Upper lobe of left lung (tissue), 6 donors: ENCODE measurements around the gene LIMCH1. TPM values are rescaled to one million over a fixed set of nuclear protein-coding genes. Genes with fewer than 3 reads are reported as not detected.
"Not testable (repeated sequence)": the region's sequence is repeated elsewhere in the genome, so short reads cannot be mapped to it uniquely, and the experiment has no call there.

ENCODE experiments used
- ATAC-seq, 2 donors: fragments of 200-7000 bp; cut with Tn5 transposase; one replicate each; pipeline ENCODE4 v1.9.1; 2022; ENCODE audit warnings: mild to moderate bottlenecking in 2 of 2, moderate library complexity in 2 of 2; ENCODE audit not compliant: low FRiP score in 2 of 2
- DNase-seq, 2 donors: peaks; one replicate each; pipeline ENCODE4 v3.0.0-alpha.2; 2019 to 2020
- H3K27ac ChIP-seq, 4 donors: fragments of 200-600 bp; sonication (generic); one replicate each; pipeline ENCODE4 v1.5.1; 2016 to 2019
- H3K27me3 ChIP-seq, 4 donors: fragments of 200-600 bp; sonication (generic); one replicate each; pipeline ENCODE4 v1.5.1; 2017 to 2019
- H3K36me3 ChIP-seq, 4 donors: fragments of 200-600 bp; sonication (generic); one replicate each; pipeline ENCODE4 v1.5.1; 2016 to 2019
- H3K4me1 ChIP-seq, 4 donors: fragments of 200-600 bp; sonication (generic); one replicate each; pipeline ENCODE4 v1.5.1; 2018 to 2019
- H3K4me3 ChIP-seq, 4 donors: fragments of 200-600 bp; sonication (generic); one replicate each; pipeline ENCODE4 v1.5.1; 2017 to 2019; ENCODE audit warnings: mild to moderate bottlenecking in 2 of 4, moderate library complexity in 1 of 4
- H3K9me3 ChIP-seq, 4 donors: fragments of 200-600 bp; sonication (generic); one replicate each; pipeline ENCODE4 v1.5.1; 2018 to 2019
- CTCF ChIP-seq, 6 experiments: fragments of 450-650 bp in 4 of 6; fragments of 200-600 bp in 2 of 6; sonication (generic) in 2 of 6; IDR thresholded peaks; one replicate each; pipeline ENCODE4 v1.5.1; 2016 to 2019; ENCODE audit warnings: antibody characterized with exemption in 6 of 6
- EP300 ChIP-seq, 4 donors: sonication (generic); formaldehyde crosslinking; IDR thresholded peaks; one replicate each; pipeline ENCODE4 v1.5.1; 2017; ENCODE audit warnings: antibody characterized with exemption in 4 of 4, control low read depth in 2 of 4
- POLR2A ChIP-seq, 4 donors: fragments of 450-650 bp; IDR thresholded peaks; one replicate each; pipeline ENCODE4 v1.5.1; 2016 to 2017; ENCODE audit warnings: antibody characterized with exemption in 4 of 4, mild to moderate bottlenecking in 2 of 4
- POLR2AphosphoS5 ChIP-seq, 2 donors: sonication (generic); formaldehyde crosslinking; IDR thresholded peaks; one replicate each; pipeline ENCODE4 v1.5.1; 2017; ENCODE audit warnings: antibody characterized with exemption in 2 of 2
- WGBS, 2 donors: methylation state at CpG; one replicate each; pipeline ENCODE4 v1.1.5; 2017 to 2018; 5-methylcytosine and 5-hydroxymethylcytosine counted together
- total RNA-seq, 6 donors: library from RNA; depleted of rRNA in 4 of 6; stranded (reverse); fragments of >200 nt in 4 of 6; gene quantifications; one replicate each; pipeline versions ENCODE4 v1.1.0 to v1.2.1, GENCODE V29; 2016 to 2021
- donor health status: DM: no; HTN: no; CAD: no; lungs with moderate emphysema.
- donor health status: DM: no; HTN: yes; CAD: no; lungs with severe emphysema.

Gene LIMCH1
- total RNA-seq, 6 donors from 2014 or later: 231 to 598 (median 331) TPM

DNA sequence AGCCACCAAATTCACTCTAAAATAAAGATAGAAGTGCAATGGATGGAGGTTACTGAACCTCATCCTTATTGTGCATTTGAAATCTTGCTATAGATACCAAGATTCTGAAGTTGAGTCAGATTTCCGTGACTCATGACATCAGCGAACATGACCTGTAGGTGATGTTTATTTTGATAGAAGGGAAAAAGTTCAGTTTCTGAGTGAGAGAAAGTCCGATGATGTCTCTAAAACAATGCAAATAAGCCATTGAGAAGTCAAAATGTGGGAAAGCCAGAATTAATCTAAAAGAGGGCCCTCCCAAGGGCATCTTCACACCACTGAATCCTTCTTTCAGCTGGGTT lies 190.6 kb downstream of the LIMCH1 start:
- no peak for TF ChIP-seq EP300 (IDR thresholded peaks at IDR 0.05)
- TF ChIP-seq POLR2AphosphoS5 (IDR thresholded peaks at IDR 0.05): no peak
- no peak for TF ChIP-seq CTCF (IDR thresholded peaks at IDR 0.05)
- TF ChIP-seq POLR2A (IDR thresholded peaks at IDR 0.05): no peak
- Histone ChIP-seq H3K4me1 (no peaks in the 10 kb centered on the region), H3K9me3 (peaks cover 3 to 13% (median 7%) of the 10 kb centered on the region in 4 donors), H3K27me3 (no peaks in the 10 kb centered on the region), H3K27ac (no peak overlapping the region), H3K36me3 (no peaks in the 10 kb centered on the region), H3K4me3 (no peak overlapping the region)
- 59 to 61% methylated on average over 3 of the region's 3 CpGs for WGBS, 2 donors
- ATAC-seq: no peak
- no peak for DNase-seq

DNA sequence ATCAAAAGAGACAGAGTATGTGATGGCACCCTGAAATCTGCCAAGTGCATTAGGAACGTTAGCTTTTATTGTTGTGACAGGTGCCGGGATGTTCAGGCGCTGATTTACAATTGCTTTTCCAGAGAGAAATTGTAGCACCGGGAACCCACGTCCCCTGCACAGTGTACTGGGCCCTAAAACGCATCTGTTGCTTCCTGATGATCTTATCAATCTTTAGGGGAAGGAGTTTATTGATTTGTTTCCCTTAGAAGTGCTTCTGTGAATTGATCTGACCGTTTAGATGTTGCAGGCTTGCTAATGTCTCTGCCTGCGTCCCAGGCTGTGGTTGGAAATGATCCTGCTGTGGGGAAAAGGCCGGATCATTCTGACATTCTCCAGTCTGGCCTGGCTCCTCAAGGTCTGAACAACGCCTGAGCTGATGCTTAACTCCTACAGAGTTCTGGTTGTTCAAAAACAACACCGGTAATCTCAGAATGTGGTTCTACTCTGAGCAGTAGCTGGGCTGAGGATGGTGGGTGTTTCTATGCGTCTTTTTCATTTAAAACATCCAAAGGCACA lies 193.7 kb downstream of the LIMCH1 start:
- Histone ChIP-seq H3K4me1 (no peaks in the 10 kb centered on the region), H3K4me3 (no peak overlapping the region), H3K27me3 (no peaks in the 10 kb centered on the region), H3K27ac (no peak overlapping the region), H3K9me3 (no peaks in the 10 kb centered on the region), H3K36me3 (no peaks in the 10 kb centered on the region)
- 45 to 51% methylated on average over 11 to 12 of the region's 12 CpGs for WGBS, 2 donors
- DNase-seq (no peak), ATAC-seq (no peak)
- TF ChIP-seq EP300 (IDR thresholded peaks at IDR 0.05) (no peak), CTCF (IDR thresholded peaks at IDR 0.05) (no peak), POLR2A (IDR thresholded peaks at IDR 0.05) (no peak)

GRCh38 chr4:41734371-41734770 lies 196.4 kb downstream of the LIMCH1 start:
- Histone ChIP-seq H3K27ac (no peak overlapping the region), H3K36me3 (no peaks in the 10 kb centered on the region), H3K4me1 (no peaks in the 10 kb centered on the region), H3K9me3 (no peaks in the 10 kb centered on the region), H3K27me3 (no peaks in the 10 kb centered on the region), H3K4me3 (no peak overlapping the region)
- WGBS, 2 donors: 71 to 78% methylated on average over 3 of the region's 3 CpGs
- ATAC-seq (no peak), DNase-seq (no peak)
- TF ChIP-seq POLR2AphosphoS5 (IDR thresholded peaks at IDR 0.05) (no peak), EP300 (IDR thresholded peaks at IDR 0.05) (no peak), POLR2A (IDR thresholded peaks at IDR 0.05) (no peak), CTCF (IDR thresholded peaks at IDR 0.05) (no peak)

DNA sequence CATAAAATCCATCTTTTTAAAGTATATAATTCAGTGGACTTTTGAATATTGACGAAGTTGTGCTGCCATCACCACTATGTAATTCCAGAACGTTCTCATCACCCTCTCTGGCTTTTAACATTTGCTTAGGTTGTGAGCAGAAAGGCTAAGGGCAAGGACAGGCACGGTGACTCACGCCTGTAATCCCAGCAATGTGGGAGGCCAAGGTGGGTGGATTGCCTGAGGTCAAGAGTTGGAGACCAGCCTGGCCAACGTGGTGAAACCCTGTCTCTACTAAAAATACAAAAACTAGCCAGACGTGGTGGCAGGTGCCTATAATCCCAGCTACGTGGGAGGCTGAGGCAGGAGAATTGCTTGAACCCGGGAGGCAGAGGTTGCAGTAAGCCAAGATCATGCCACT lies 199.5 kb downstream of the LIMCH1 start:
- not testable (repeated sequence) for H3K27me3 ChIP-seq, ATAC-seq
- 78 to 84% methylated on average over 8 of the region's 8 CpGs for WGBS, 2 donors

GRCh38 chr4:41741354-41741753 lies 203.4 kb downstream of the LIMCH1 start:
- Histone ChIP-seq H3K4me1 (peaks cover 0 to 13% (median 0%) of the 10 kb centered on the region in 4 donors), H3K27me3 (peaks cover 0 to 21% (median 12%) of the 10 kb centered on the region in 4 donors), H3K4me3 (no peak overlapping the region), H3K9me3 (peaks cover 0 to 5% (median 0%) of the 10 kb centered on the region in 4 donors), H3K27ac (no peak overlapping the region), H3K36me3 (no peaks in the 10 kb centered on the region)
- ATAC-seq: no peak
- WGBS, 2 donors: 56 to 71% methylated on average over 2 of the region's 2 CpGs
- TF ChIP-seq CTCF (IDR thresholded peaks at IDR 0.05) (no peak), POLR2AphosphoS5 (IDR thresholded peaks at IDR 0.05) (no peak), EP300 (IDR thresholded peaks at IDR 0.05) (no peak), POLR2A (IDR thresholded peaks at IDR 0.05) (no peak)
- DNase-seq: no peak

More for the DNA sequence above, 199.5 kb downstream of the LIMCH1 start:
- H3K9me3 ChIP-seq, H3K27ac ChIP-seq, H3K4me3 ChIP-seq, H3K4me1 ChIP-seq, DNase-seq, H3K36me3 ChIP-seq: not testable (repeated sequence)
